ENCODE results near the gene GOLGA8B. TPM values are rescaled to one million over a fixed set of nuclear protein-coding genes. Genes with fewer than 3 reads are reported as not detected.
"Not testable (repeated sequence)": the region's sequence is repeated elsewhere in the genome, so short reads cannot be mapped to it uniquely, and the experiment has no call there.

Gene GOLGA8B
- total RNA-seq, 1 experiment from 2014 or later = 42.1 TPM

DNA sequence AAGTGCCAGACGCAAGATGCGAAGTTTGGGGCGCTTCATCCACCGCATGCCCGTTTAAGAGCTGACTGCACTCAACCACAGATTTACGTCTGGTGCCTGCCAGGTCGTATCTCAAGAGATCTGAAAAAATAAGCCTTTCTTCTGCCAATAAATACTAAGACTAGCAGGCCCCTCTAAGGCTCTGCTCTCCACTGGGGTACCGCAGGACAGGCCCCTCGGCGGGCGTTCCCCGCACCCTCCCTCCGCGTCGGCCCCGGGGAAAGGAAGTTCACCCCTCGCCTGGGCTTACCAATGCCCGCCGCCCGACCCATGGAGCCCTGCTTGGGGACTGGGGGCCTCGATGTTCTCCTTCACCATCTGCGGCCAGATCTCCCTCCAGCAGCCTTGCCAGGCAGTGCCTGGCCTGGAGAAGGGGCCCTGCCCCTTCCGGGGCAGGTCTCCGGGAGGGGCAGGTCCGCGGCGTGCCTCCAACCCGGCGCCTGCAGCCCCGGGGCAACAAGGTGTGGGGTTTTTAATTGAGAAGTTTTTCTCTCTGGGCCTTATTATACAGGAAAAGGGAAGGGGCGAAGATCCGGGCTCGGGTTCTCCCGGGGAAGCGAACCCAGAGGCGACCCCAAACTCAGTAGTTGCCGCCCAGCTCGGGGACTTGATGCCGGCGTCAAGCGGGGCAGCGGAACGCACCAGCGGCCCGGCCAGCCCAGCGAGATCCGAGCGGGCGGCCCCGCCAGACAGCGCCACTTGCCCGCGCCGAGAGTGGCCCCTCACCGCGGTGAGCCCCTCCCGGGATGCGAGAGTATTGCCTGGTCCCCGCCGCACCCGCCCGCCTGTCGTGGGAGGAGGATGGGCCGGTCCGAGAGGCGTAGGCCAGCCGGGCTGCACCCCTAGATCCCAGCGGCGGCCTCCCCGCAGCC lies 735 bp downstream of the GOLGA8B start:
- H4K5ac ChIP-seq (ENCODE audit: insufficient read length, low read depth, low read length) = no peak overlapping the region
- H4K20me1 ChIP-seq (ENCODE audit: control insufficient read depth, insufficient read depth, insufficient read length) = no peaks in the 10 kb centered on the region
- H4K91ac ChIP-seq (ENCODE audit: insufficient read length, low read depth, low read length) = no peak overlapping the region
- no peak overlapping the region for H3K4ac ChIP-seq (ENCODE audit: low read depth, low read length)
- H2BK5ac ChIP-seq (ENCODE audit: insufficient read length, low read length) = no peak overlapping the region
- no peak overlapping the region for H3K14ac ChIP-seq (ENCODE audit: insufficient read depth, low read length)
- H3K4me1 ChIP-seq (ENCODE audit: insufficient read depth, low read length) = no peaks in the 10 kb centered on the region
- H3K56ac ChIP-seq (ENCODE audit: insufficient read length, low read depth, low read length) = no peak overlapping the region
- H3K79me2 ChIP-seq (ENCODE audit: insufficient read depth, low read length) = peaks cover 8% of the 10 kb centered on the region; the same call in 1 of the 2 replicates
- no peak overlapping the region for H2BK20ac ChIP-seq (ENCODE audit: low read depth, low read length, poor library complexity, severe bottlenecking)
- H4K8ac ChIP-seq (replicated peaks; ENCODE audit: insufficient read length, low read depth, low read length) = no peak overlapping the region
- H3K9me3 Mint-ChIP-seq = no peaks in the 10 kb centered on the region
- no peak overlapping the region for H2AK5ac ChIP-seq (ENCODE audit: insufficient read length, low read length)
- peaks cover 17% of the 10 kb centered on the region for H3K23me2 ChIP-seq (ENCODE audit: insufficient read length, low read depth, low read length, poor library complexity, severe bottlenecking)
- H3K4me3 Mint-ChIP-seq = peak overlapping the region; percentile 79 to 87
- no peak overlapping the region for H3K9ac ChIP-seq (ENCODE audit: extremely low read depth, insufficient read length, low read length)
- peaks cover 25% of the 10 kb centered on the region for H3K27me3 Mint-ChIP-seq (ENCODE audit: low read depth)
- H3K4me1 Mint-ChIP-seq = peaks cover 26 to 30% of the 10 kb centered on the region in 2 experiments
- H3K27ac Mint-ChIP-seq = no peak overlapping the region
- H2AFZ ChIP-seq (ENCODE audit: low read length) = no peak overlapping the region
- H3K4me2 ChIP-seq (ENCODE audit: insufficient read depth, insufficient read length, low read length) = peak overlapping the region; percentile 75
- H3K18ac ChIP-seq (ENCODE audit: insufficient read length, low read depth, low read length) = no peak overlapping the region
- DNase-seq = peak; percentile 43
- H3K9me3 ChIP-seq (ENCODE audit: control insufficient read depth, low read depth, low read length) = no peaks in the 10 kb centered on the region
- H3T11ph ChIP-seq (ENCODE audit: low read length) = no peak overlapping the region
- peaks cover 2% of the 10 kb centered on the region; the same call in 1 of the 2 replicates for H3K27me3 ChIP-seq (ENCODE audit: insufficient read depth, low read length)
- H3K27ac ChIP-seq (ENCODE audit: insufficient read length, low read depth, low read length) = no peak overlapping the region
- no CpG with 5 or more reads among the region's 70 CpGs for WGBS (ENCODE audit: extremely low coverage, insufficient read length, low lambda C conversion rate)
- peaks cover 0 to 2% (median 0%) of the 10 kb centered on the region in 3 experiments; a peak in 2 of 7 replicates for H3K36me3 Mint-ChIP-seq (ENCODE audit: insufficient read depth in 1 of 3, low read depth in 3 of 3)
- no peak overlapping the region for H2BK12ac ChIP-seq (ENCODE audit: insufficient read length, low read depth, low read length)
- peaks cover 5% of the 10 kb centered on the region for H3K79me1 ChIP-seq (ENCODE audit: insufficient read depth, low read depth, low read length, poor library complexity, severe bottlenecking)
- no peak overlapping the region for H2BK120ac ChIP-seq (ENCODE audit: low read depth, low read length, poor library complexity, severe bottlenecking)
- no peak overlapping the region for H2BK15ac ChIP-seq (ENCODE audit: low read depth, low read length)
- TF ChIP-seq, protein P1, sequence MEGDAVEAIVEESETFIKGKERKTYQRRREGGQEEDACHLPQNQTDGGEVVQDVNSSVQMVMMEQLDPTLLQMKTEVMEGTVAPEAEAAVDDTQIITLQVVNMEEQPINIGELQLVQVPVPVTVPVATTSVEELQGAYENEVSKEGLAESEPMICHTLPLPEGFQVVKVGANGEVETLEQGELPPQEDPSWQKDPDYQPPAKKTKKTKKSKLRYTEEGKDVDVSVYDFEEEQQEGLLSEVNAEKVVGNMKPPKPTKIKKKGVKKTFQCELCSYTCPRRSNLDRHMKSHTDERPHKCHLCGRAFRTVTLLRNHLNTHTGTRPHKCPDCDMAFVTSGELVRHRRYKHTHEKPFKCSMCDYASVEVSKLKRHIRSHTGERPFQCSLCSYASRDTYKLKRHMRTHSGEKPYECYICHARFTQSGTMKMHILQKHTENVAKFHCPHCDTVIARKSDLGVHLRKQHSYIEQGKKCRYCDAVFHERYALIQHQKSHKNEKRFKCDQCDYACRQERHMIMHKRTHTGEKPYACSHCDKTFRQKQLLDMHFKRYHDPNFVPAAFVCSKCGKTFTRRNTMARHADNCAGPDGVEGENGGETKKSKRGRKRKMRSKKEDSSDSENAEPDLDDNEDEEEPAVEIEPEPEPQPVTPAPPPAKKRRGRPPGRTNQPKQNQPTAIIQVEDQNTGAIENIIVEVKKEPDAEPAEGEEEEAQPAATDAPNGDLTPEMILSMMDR (conservative IDR thresholded peaks at IDR 0.05) = no peak
- H3K23ac ChIP-seq (ENCODE audit: insufficient read length, low read depth, low read length) = no peak overlapping the region

- H4K91ac ChIP-seq (ENCODE audit: insufficient read length, low read depth, low read length); H3K27ac Mint-ChIP-seq; H4K20me1 ChIP-seq (ENCODE audit: control insufficient read depth, insufficient read depth, insufficient read length); H3K18ac ChIP-seq (ENCODE audit: insufficient read length, low read depth, low read length); H3K9me3 ChIP-seq (ENCODE audit: control insufficient read depth, low read depth, low read length); DNase-seq; H3K36me3 Mint-ChIP-seq (ENCODE audit: insufficient read depth in 1 of 3, low read depth in 3 of 3); H2BK5ac ChIP-seq (ENCODE audit: insufficient read length, low read length); H3K4ac ChIP-seq (ENCODE audit: low read depth, low read length); H2BK12ac ChIP-seq (ENCODE audit: insufficient read length, low read depth, low read length); H2BK20ac ChIP-seq (ENCODE audit: low read depth, low read length, poor library complexity, severe bottlenecking); H3K56ac ChIP-seq (ENCODE audit: insufficient read length, low read depth, low read length); H3K14ac ChIP-seq (ENCODE audit: insufficient read depth, low read length); H2AFZ ChIP-seq (ENCODE audit: low read length); H3K27ac ChIP-seq (ENCODE audit: insufficient read length, low read depth, low read length); H3T11ph ChIP-seq (ENCODE audit: low read length); H2AK5ac ChIP-seq (ENCODE audit: insufficient read length, low read length); H3K9me3 Mint-ChIP-seq; H2BK15ac ChIP-seq (ENCODE audit: low read depth, low read length); H4K5ac ChIP-seq (ENCODE audit: insufficient read length, low read depth, low read length); H3K9ac ChIP-seq (ENCODE audit: extremely low read depth, insufficient read length, low read length); H3K27me3 ChIP-seq (ENCODE audit: insufficient read depth, low read length); H3K4me1 ChIP-seq (ENCODE audit: insufficient read depth, low read length); H4K8ac ChIP-seq (replicated peaks; ENCODE audit: insufficient read length, low read depth, low read length); H3K79me2 ChIP-seq (ENCODE audit: insufficient read depth, low read length); H3K23ac ChIP-seq (ENCODE audit: insufficient read length, low read depth, low read length); H2BK120ac ChIP-seq (ENCODE audit: low read depth, low read length, poor library complexity, severe bottlenecking); H3K79me1 ChIP-seq (ENCODE audit: insufficient read depth, low read depth, low read length, poor library complexity, severe bottlenecking): not testable (repeated sequence)
- H3K4me1 Mint-ChIP-seq = peaks cover 25 to 30% of the 10 kb centered on the region in 2 experiments
- peak overlapping the region; percentile 79 to 87 for H3K4me3 Mint-ChIP-seq
- no CpG with 5 or more reads among the region's 15 CpGs for WGBS (ENCODE audit: extremely low coverage, insufficient read length, low lambda C conversion rate)
- peaks cover 17% of the 10 kb centered on the region for H3K23me2 ChIP-seq (ENCODE audit: insufficient read length, low read depth, low read length, poor library complexity, severe bottlenecking)
- peak overlapping the region; percentile 75 for H3K4me2 ChIP-seq (ENCODE audit: insufficient read depth, insufficient read length, low read length)
- H3K27me3 Mint-ChIP-seq (ENCODE audit: low read depth) = peaks cover 25% of the 10 kb centered on the region
Observed at GRCh38 chr15:34581687-34582460, 1.6 kb downstream of the GOLGA8B start.
